ENCODE data around the gene CX3CL1. TPM values are rescaled to one million over a fixed set of nuclear protein-coding genes. Genes with fewer than 3 reads are reported as not detected.

CX3CL1 gene
- total and polyA plus RNA-seq, 4 donors, result 17.5 to 62.5 (median 46.5) TPM

- ATAC-seq (ENCODE audit: low FRiP score) (no peak), DNase-seq (no peak)
- peaks cover 2 to 11% of the 10 kb centered on the region in 2 donors for H3K36me3 ChIP-seq (ENCODE audit: control insufficient read depth in 1 of 2, insufficient read depth in 2 of 2, low read length in 1 of 2)
- intact Hi-C loops (cut with DNase I), result loop anchor here in 1 of 2 donors (10.0 kb wide), 1 partner anchor 343 kb away; no protein-coding TSS in a partner anchor
- H3K4me1 ChIP-seq (ENCODE audit: control insufficient read depth in 1 of 2, insufficient read depth in 2 of 2, low read length in 2 of 2), result no peaks in the 10 kb centered on the region
- no peak overlapping the region for H3K27ac ChIP-seq (ENCODE audit: low read depth in 1 of 2, low read length in 2 of 2)
- no peaks in the 10 kb centered on the region for H3K27me3 ChIP-seq (ENCODE audit: control insufficient read depth in 1 of 2, insufficient read depth in 2 of 2, low read length in 1 of 2)
- H3K9me3 ChIP-seq (ENCODE audit: control insufficient read depth, low read length), result no peaks in the 10 kb centered on the region
- WGBS, 2 donors, result 79 to 81% methylated on average over 8 of the region's 8 CpGs
- no peak overlapping the region for H3K4me3 ChIP-seq (ENCODE audit: low read length in 2 of 2)
Measured at GRCh38 chr16:57427307-57427706, 55.0 kb downstream of the CX3CL1 start.

DNA sequence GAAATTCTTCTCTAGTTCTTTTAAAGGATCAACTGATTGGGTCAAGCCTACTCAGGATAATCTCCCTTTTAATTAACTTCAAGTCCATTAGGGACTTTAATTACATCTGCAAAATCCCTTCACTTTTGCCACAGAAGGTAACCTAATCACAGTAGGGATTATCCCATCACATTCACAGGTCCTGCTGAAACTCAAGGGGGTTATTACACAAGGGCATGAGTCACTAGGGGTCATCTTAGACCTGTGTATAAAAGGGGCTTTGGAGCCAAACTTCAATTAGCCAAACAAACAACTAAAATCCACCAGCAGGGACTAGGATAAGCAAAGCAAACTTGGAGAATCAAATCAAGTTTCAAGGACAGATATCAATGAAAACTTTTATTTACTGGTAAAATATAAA is 55.5 kb downstream of the CX3CL1 start:
- intact Hi-C loops (cut with DNase I), result loop anchor here in 1 of 2 donors (10.0 kb wide), 1 partner anchor 343 kb away; no protein-coding TSS in a partner anchor

DNA sequence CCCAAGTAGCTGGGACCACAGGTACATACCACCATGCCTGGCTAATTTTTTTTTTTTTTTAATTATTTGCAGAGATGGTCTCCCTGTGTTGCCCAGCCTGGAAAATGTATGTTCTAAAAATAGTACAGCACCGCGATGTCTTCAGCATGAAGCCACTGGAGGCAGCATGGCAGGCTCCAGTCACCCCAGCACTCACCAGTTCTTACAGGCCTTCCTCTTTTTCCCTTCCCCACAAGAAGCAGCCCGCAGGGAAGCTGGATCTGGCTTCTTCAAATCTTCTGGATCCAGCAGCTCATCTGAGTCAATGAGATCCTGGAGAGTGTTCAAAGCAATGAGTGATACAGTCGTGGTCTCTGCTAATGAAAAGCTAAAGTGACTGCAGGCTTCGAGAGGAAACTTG is 58.7 kb downstream of the CX3CL1 start:
- no peak overlapping the region for H3K4me3 ChIP-seq (ENCODE audit: low read length in 2 of 2)
- H3K36me3 ChIP-seq (ENCODE audit: control insufficient read depth in 1 of 2, insufficient read depth in 2 of 2, low read length in 1 of 2), result peaks cover 4 to 20% of the 10 kb centered on the region in 2 donors
- H3K9me3 ChIP-seq (ENCODE audit: control insufficient read depth, low read length), result no peaks in the 10 kb centered on the region
- intact Hi-C loops (cut with DNase I), result no loop called here
- DNase-seq, result no peak
- ATAC-seq (ENCODE audit: low FRiP score), result no peak
- no peaks in the 10 kb centered on the region for H3K4me1 ChIP-seq (ENCODE audit: control insufficient read depth in 1 of 2, insufficient read depth in 2 of 2, low read length in 2 of 2)
- no peaks in the 10 kb centered on the region for H3K27me3 ChIP-seq (ENCODE audit: control insufficient read depth in 1 of 2, insufficient read depth in 2 of 2, low read length in 1 of 2)
- H3K27ac ChIP-seq (ENCODE audit: low read depth in 1 of 2, low read length in 2 of 2), result no peak overlapping the region
- WGBS, 2 donors, result 84 to 85% methylated on average over 5 of the region's 5 CpGs

More for the DNA sequence above, 55.5 kb downstream of the CX3CL1 start:
- no peaks in the 10 kb centered on the region for H3K9me3 ChIP-seq (ENCODE audit: control insufficient read depth, low read length)
- DNase-seq, result no peak
- H3K27me3 ChIP-seq (ENCODE audit: control insufficient read depth in 1 of 2, insufficient read depth in 2 of 2, low read length in 1 of 2), result no peaks in the 10 kb centered on the region
- no peaks in the 10 kb centered on the region for H3K4me1 ChIP-seq (ENCODE audit: control insufficient read depth in 1 of 2, insufficient read depth in 2 of 2, low read length in 2 of 2)
- H3K4me3 ChIP-seq (ENCODE audit: low read length in 2 of 2), result no peak overlapping the region
- H3K36me3 ChIP-seq (ENCODE audit: control insufficient read depth in 1 of 2, insufficient read depth in 2 of 2, low read length in 1 of 2), result peaks cover 2 to 14% of the 10 kb centered on the region in 2 donors
- no peak overlapping the region for H3K27ac ChIP-seq (ENCODE audit: low read depth in 1 of 2, low read length in 2 of 2)
- no peak for ATAC-seq (ENCODE audit: low FRiP score)

- Histone ChIP-seq H3K9me3 (ENCODE audit: control insufficient read depth, low read length) (no peaks in the 10 kb centered on the region), H3K27me3 (ENCODE audit: control insufficient read depth in 1 of 2, insufficient read depth in 2 of 2, low read length in 1 of 2) (no peaks in the 10 kb centered on the region), H3K36me3 (ENCODE audit: control insufficient read depth in 1 of 2, insufficient read depth in 2 of 2, low read length in 1 of 2) (peaks cover 4 to 22% of the 10 kb centered on the region in 2 donors), H3K27ac (ENCODE audit: low read depth in 1 of 2, low read length in 2 of 2) (no peak overlapping the region), H3K4me3 (ENCODE audit: low read length in 2 of 2) (no peak overlapping the region), H3K4me1 (ENCODE audit: control insufficient read depth in 1 of 2, insufficient read depth in 2 of 2, low read length in 2 of 2) (no peaks in the 10 kb centered on the region)
- no peak for DNase-seq
- ATAC-seq (ENCODE audit: low FRiP score), result no peak
- intact Hi-C loops (cut with DNase I), result no loop called here
- WGBS, 2 donors, result 92 to 97% methylated on average over 2 of the region's 2 CpGs
Measured at GRCh38 chr16:57432505-57432904, 60.2 kb downstream of the CX3CL1 start.

GRCh38 chr16:57432989-57433388 is 60.7 kb downstream of the CX3CL1 start:
- no peak for DNase-seq
- no peak overlapping the region for H3K27ac ChIP-seq (ENCODE audit: low read depth in 1 of 2, low read length in 2 of 2)
- WGBS, 2 donors, result 89 to 93% methylated on average over 3 of the region's 3 CpGs
- no peak overlapping the region for H3K4me3 ChIP-seq (ENCODE audit: low read length in 2 of 2)
- no peaks in the 10 kb centered on the region for H3K27me3 ChIP-seq (ENCODE audit: control insufficient read depth in 1 of 2, insufficient read depth in 2 of 2, low read length in 1 of 2)
- H3K9me3 ChIP-seq (ENCODE audit: control insufficient read depth, low read length), result no peaks in the 10 kb centered on the region
- intact Hi-C loops (cut with DNase I), result no loop called here
- H3K4me1 ChIP-seq (ENCODE audit: control insufficient read depth in 1 of 2, insufficient read depth in 2 of 2, low read length in 2 of 2), result no peaks in the 10 kb centered on the region
- no peak for ATAC-seq (ENCODE audit: low FRiP score)
- peaks cover 4 to 22% of the 10 kb centered on the region in 2 donors for H3K36me3 ChIP-seq (ENCODE audit: control insufficient read depth in 1 of 2, insufficient read depth in 2 of 2, low read length in 1 of 2)

GRCh38 chr16:57434003-57434402 is 61.7 kb downstream of the CX3CL1 start:
- Histone ChIP-seq H3K27ac (ENCODE audit: low read depth in 1 of 2, low read length in 2 of 2) (no peak overlapping the region), H3K4me3 (ENCODE audit: low read length in 2 of 2) (no peak overlapping the region), H3K27me3 (ENCODE audit: control insufficient read depth in 1 of 2, insufficient read depth in 2 of 2, low read length in 1 of 2) (no peaks in the 10 kb centered on the region), H3K4me1 (ENCODE audit: control insufficient read depth in 1 of 2, insufficient read depth in 2 of 2, low read length in 2 of 2) (no peaks in the 10 kb centered on the region), H3K9me3 (ENCODE audit: control insufficient read depth, low read length) (no peaks in the 10 kb centered on the region), H3K36me3 (ENCODE audit: control insufficient read depth in 1 of 2, insufficient read depth in 2 of 2, low read length in 1 of 2) (peaks cover 4 to 20% of the 10 kb centered on the region in 2 donors)
- WGBS, 2 donors, result 95 to 96% methylated on average over 2 of the region's 2 CpGs
- intact Hi-C loops (cut with DNase I), result no loop called here
- DNase-seq (no peak), ATAC-seq (ENCODE audit: low FRiP score) (no peak)

Other genes starting within 250 kb of the CX3CL1 start
- gene PSME3IP1, start 186.5 kb upstream of the CX3CL1 start, total RNA-seq, result 10 to 100 TPM; 59.8 to 85.7 TPM
- 10 to 100 TPM; 34.9 to 90.8 TPM for gene PSME3IP1, start 186.5 kb upstream of the CX3CL1 start, polyA plus RNA-seq
- 10 to 100 TPM; 30.9 to 32.5 TPM for gene RSPRY1, start 186.2 kb upstream of the CX3CL1 start, total RNA-seq
- gene RSPRY1, start 186.2 kb upstream of the CX3CL1 start, polyA plus RNA-seq, result 10 to 100 TPM; 10.4 to 12.7 TPM
- gene ARL2BP, start 127.2 kb upstream of the CX3CL1 start, total RNA-seq, result 10 to 100 TPM; 39.1 to 47.5 TPM
- gene ARL2BP, start 127.2 kb upstream of the CX3CL1 start, polyA plus RNA-seq, result 10 to 100 TPM; 42.1 to 65.4 TPM
- gene PLLP, start 87.8 kb upstream of the CX3CL1 start, total RNA-seq, result 1 to 10 TPM; 2.2 to 2.6 TPM
- gene PLLP, start 87.8 kb upstream of the CX3CL1 start, polyA plus RNA-seq, result 1 to 10 TPM; 3.0 to 7.6 TPM
- gene CCL22, start 13.7 kb upstream of the CX3CL1 start, total RNA-seq, result under 1 TPM; 0.24 to 0.29 TPM
- under 1 TPM in 1 of 2 donors, not detected in 1; 0.08 TPM for gene CCL22, start 13.7 kb upstream of the CX3CL1 start, polyA plus RNA-seq
- gene CCL17, start 32.3 kb downstream of the CX3CL1 start, total RNA-seq, result under 1 TPM in 1 of 2 donors, not detected in 1; 0.94 TPM
- gene CCL17, start 32.3 kb downstream of the CX3CL1 start, polyA plus RNA-seq, result not detected
- 10 to 100 TPM; 26.7 to 27.4 TPM for gene CIAPIN1, start 74.9 kb downstream of the CX3CL1 start, total RNA-seq
- gene CIAPIN1, start 74.9 kb downstream of the CX3CL1 start, polyA plus RNA-seq, result 10 to 100 TPM; 16.3 to 21.6 TPM
- gene COQ9, start 75.0 kb downstream of the CX3CL1 start, total RNA-seq, result 10 to 100 TPM; 22.0 to 29.4 TPM
- gene COQ9, start 75.0 kb downstream of the CX3CL1 start, polyA plus RNA-seq, result 10 to 100 TPM; 28.9 to 48.2 TPM
- 10 to 100 TPM; 43.8 to 49.7 TPM for gene POLR2C, start 90.2 kb downstream of the CX3CL1 start, total RNA-seq
- gene POLR2C, start 90.2 kb downstream of the CX3CL1 start, polyA plus RNA-seq, result 10 to 100 TPM; 49.3 to 55.3 TPM
- gene DOK4, start 114.0 kb downstream of the CX3CL1 start, total RNA-seq, result 10 to 100 TPM; 35.5 to 44.5 TPM
- gene DOK4, start 114.0 kb downstream of the CX3CL1 start, polyA plus RNA-seq, result 10 to 100 TPM; 26.4 to 54.1 TPM
- gene CCDC102A, start 164.1 kb downstream of the CX3CL1 start, total RNA-seq, result 10 to 100 TPM; 15.3 to 21.9 TPM
- 10 to 100 TPM; 12.9 to 14.1 TPM for gene CCDC102A, start 164.1 kb downstream of the CX3CL1 start, polyA plus RNA-seq
- under 1 TPM; 0.26 to 0.69 TPM for gene ADGRG5, start 170.2 kb downstream of the CX3CL1 start, total RNA-seq
- gene ADGRG5, start 170.2 kb downstream of the CX3CL1 start, polyA plus RNA-seq, result under 1 TPM in 1 of 2 donors, not detected in 1; 0.63 TPM